K562 (cell line): ENCODE measurements around the gene FLVCR2. TPM values are rescaled to one million over a fixed set of nuclear protein-coding genes. Genes with fewer than 3 reads are reported as not detected.

Source experiments
- ATAC-seq: fragments of 200-7000 bp; cut with Tn5 transposase; 3 replicates; pipeline ENCODE4 v1.9.1; 2020; ENCODE audit warnings: moderate library complexity
- BruUV-seq: library from RNA; stranded (reverse); fragments of 400-500 nt; replicated peaks from 2 replicates; lab custom pipeline; 2021; lab: Mats Ljungman, UMichigan
- CTCF ChIA-PET: fragments of 300-600 bp; formaldehyde crosslinking; extraction: SDS; loops from one replicate; lab custom pipeline; 2021; ENCODE audit warnings: low intra/inter-chr PET ratio; lab: Yijun Ruan, JAX
- POLR2A ChIA-PET: fragments of 300-600, 350-650 bp; sonication (Branson Sonifier 250); formaldehyde crosslinking; extraction: SDS; loops from one replicate; lab custom pipeline; 2021; ENCODE audit warnings: antibody characterized with exemption, inconsistent platforms; lab: Yijun Ruan, JAX
- DNase-seq, 4 experiments: peaks; one replicate each; pipeline versions ENCODE4 v3.0.0 to v3.0.0-alpha.2; 2011 to 2018; ENCODE audit warnings: low spot score in 3 of 4, mixed read lengths in 3 of 4; ENCODE audit errors: extremely low read depth in 1 of 4
- FAIRE-seq: peaks from 2 replicates; lab custom pipeline; 2011; peaks lifted over from hg19 to GRCh38; lab: Jason Lieb, UNC
- H2AFZ ChIP-seq: 2 replicates; pipeline ENCODE4 v1.6.0; 2011; ENCODE audit warnings: low read depth, low read length, control low read depth, inconsistent platforms
- H3K27ac ChIP-seq: fragments of 200-600 bp; 3 replicates; pipeline ENCODE4 v1.8.0; 2011; ENCODE audit warnings: low read depth, mild to moderate bottlenecking, control low read depth, inconsistent platforms, low read length, moderate library complexity, mixed read lengths; ENCODE audit errors: extremely low read depth
- H3K27me3 ChIP-seq, 2 experiments: fragments of 300-600 bp in 1 of 2; 2 replicates in 1 of 2; 3 replicates in 1 of 2; pipeline versions ENCODE4 v1.6.0 to v1.8.0; 2011; ENCODE audit warnings: inconsistent platforms in 2 of 2, low read length in 2 of 2, mild to moderate bottlenecking in 1 of 2, mixed read lengths in 1 of 2, moderate library complexity in 1 of 2; ENCODE audit not compliant: control insufficient read depth in 2 of 2, insufficient read depth in 2 of 2
- H3K36me3 ChIP-seq: fragments of 300-600 bp; 3 replicates; pipeline ENCODE4 v1.8.0; 2011; ENCODE audit warnings: mild to moderate bottlenecking, low read length, inconsistent platforms; ENCODE audit not compliant: control insufficient read depth, insufficient read depth
- H3K4me1 ChIP-seq, 2 experiments: fragments of 200-600 bp in 1 of 2; replicated peaks in 1 of 2; 2 replicates in 1 of 2; 3 replicates in 1 of 2; pipeline versions ENCODE4 v1.5.1 to v1.8.0; 2011; ENCODE audit warnings: inconsistent platforms in 2 of 2, low read length in 2 of 2, mild to moderate bottlenecking in 1 of 2, mixed read lengths in 1 of 2, moderate library complexity in 1 of 2; ENCODE audit not compliant: control insufficient read depth in 2 of 2, insufficient read depth in 2 of 2
- H3K4me2 ChIP-seq: 2 replicates; pipeline ENCODE4 v1.6.1; 2011; ENCODE audit warnings: low read length, control low read depth, inconsistent platforms, mixed read lengths; ENCODE audit not compliant: insufficient read depth
- H3K4me3 ChIP-seq: fragments of 200-600 bp; sonication (generic), shearing (Covaris generic); 2 replicates; pipeline ENCODE4 v1.5.1; 2016; ENCODE audit warnings: control low read depth, inconsistent platforms
- H3K79me2 ChIP-seq: fragments of 200-600 bp; 3 replicates; pipeline ENCODE4 v1.8.0; 2011; ENCODE audit warnings: low read length, inconsistent platforms; ENCODE audit not compliant: control insufficient read depth, insufficient read depth
- H3K9ac ChIP-seq, 2 experiments: 2 replicates each; pipeline versions ENCODE4 v1.6.0 to v1.6.1; 2011; ENCODE audit warnings: low read depth in 2 of 2, low read length in 2 of 2, control low read depth in 1 of 2, inconsistent platforms in 1 of 2, mild to moderate bottlenecking in 1 of 2, mixed read lengths in 1 of 2; ENCODE audit not compliant: insufficient read depth in 1 of 2
- H3K9me1 ChIP-seq: one replicate; pipeline ENCODE4 v1.6.0; 2011; ENCODE audit warnings: inconsistent platforms, mild to moderate bottlenecking, low read length, moderate library complexity; ENCODE audit not compliant: control insufficient read depth, insufficient read depth
- H3K9me3 ChIP-seq: replicated peaks from 2 replicates; pipeline ENCODE4 v1.5.1; 2011; ENCODE audit warnings: low read depth, low read length, inconsistent platforms; ENCODE audit not compliant: control insufficient read depth, insufficient read depth
- H4K20me1 ChIP-seq: replicated peaks from 2 replicates; pipeline ENCODE4 v1.6.1; 2011; ENCODE audit warnings: low read length, inconsistent platforms, mixed read lengths; ENCODE audit not compliant: control insufficient read depth, insufficient read depth
- C11orf30 ChIP-seq: fragments of 450-650 bp; IDR thresholded peaks from 2 replicates; pipeline ENCODE4 v1.6.1; 2016; ENCODE audit warnings: low read depth, mild to moderate bottlenecking
- MEIS2 ChIP-seq: fragments of 450-650 bp; IDR thresholded peaks from 2 replicates; pipeline ENCODE4 v1.6.1; 2014; ENCODE audit warnings: mild to moderate bottlenecking; ENCODE audit not compliant: partially characterized antibody
- NR4A1 ChIP-seq, 2 experiments: fragments of 250-450 bp in 1 of 2; fragments of 450-650 bp in 1 of 2; sonication (Bioruptor Pico) in 1 of 2; IDR thresholded peaks; 2 replicates each; pipeline versions ENCODE4 v1.4.0 to v1.6.1; 2016 to 2020; ENCODE audit warnings: mild to moderate bottlenecking in 2 of 2, missing compliant biosample characterization in 1 of 2, missing genetic modification characterization in 1 of 2, moderate library complexity in 1 of 2
- ZEB2 ChIP-seq: fragments of 450-650 bp; IDR thresholded peaks from 2 replicates; pipeline ENCODE4 v1.6.1; 2016
- ZNF316 ChIP-seq: fragments of 450-650 bp; IDR thresholded peaks from 2 replicates; pipeline ENCODE4 v1.6.1; 2016
- WGBS: fragments of 100-300 bp; shearing (Covaris generic); methylation state at CpG from one replicate; pipeline ENCODE4 v1.1.6; 2016; ENCODE audit warnings: low coverage, mixed read lengths; ENCODE audit not compliant: insufficient coverage; ENCODE audit errors: missing lambda C conversion rate; 5-methylcytosine and 5-hydroxymethylcytosine counted together
- in situ Hi-C: fragments of 300-500 bp; cut with MboI; formaldehyde crosslinking; loops from 4 replicates; pipeline ENCODE4 v1.15.0; 2018; ENCODE audit warnings: inconsistent platforms, mixed read lengths
- intact Hi-C: fragments of 100-400 bp; cut with micrococcal nuclease; formaldehyde crosslinking; loops from 2 replicates; pipeline ENCODE4 v1.14.2; 2022
- polyA plus RNA-seq, 8 experiments: library from polyadenylated mRNA; depleted of rRNA in 4 of 8; stranded (reverse) in 5 of 8; unstranded in 3 of 8; fragments of >200 nt; fragmentation: Nextera tagmentation in 2 of 8; fragmentation: Illumina TruSeq in 1 of 8; extraction: Ambion mirVana in 2 of 8; extraction: Trizol in 1 of 8; gene quantifications; 2 replicates each; pipeline versions ENCODE4 v1.2.1 to v1.2.3, GENCODE V29; 2011 to 2014; ENCODE audit warnings: inconsistent platforms in 1 of 8, missing spikeins in 1 of 8
- total RNA-seq, 7 experiments: library from RNA; depleted of rRNA in 6 of 7; stranded (reverse); fragments of >200 nt in 6 of 7; fragmentation: Illumina TruSeq in 2 of 7; extraction: Trizol in 2 of 7; gene quantifications; 2 replicates each; pipeline versions ENCODE4 v1.2.1 to v1.2.3, GENCODE V29; 2011 to 2021; ENCODE audit warnings: low replicate concordance in 1 of 7
- TF ChIP-seq, protein P1 (sequence below): fragments of 450-650 bp; IDR thresholded peaks from 2 replicates; pipeline ENCODE4 v1.6.1; 2016; ENCODE audit warnings: low read depth
- TF ChIP-seq, protein P2 (sequence below), 2 experiments: IDR thresholded peaks in 1 of 2; conservative IDR thresholded peaks in 1 of 2; 2 replicates each; pipeline ENCODE4 v1.6.1; 2016; ENCODE audit warnings: low read depth in 2 of 2, mild to moderate bottlenecking in 1 of 2, missing compliant biosample characterization in 1 of 2, missing genetic modification characterization in 1 of 2, moderate library complexity in 1 of 2

FLVCR2 gene
- total and polyA plus RNA-seq, 9 of the 15 experiments (the other 6 are each of a cell fraction or from before 2014, with no cell fraction given) = 1.5 TPM; not detected in 8

DNA sequence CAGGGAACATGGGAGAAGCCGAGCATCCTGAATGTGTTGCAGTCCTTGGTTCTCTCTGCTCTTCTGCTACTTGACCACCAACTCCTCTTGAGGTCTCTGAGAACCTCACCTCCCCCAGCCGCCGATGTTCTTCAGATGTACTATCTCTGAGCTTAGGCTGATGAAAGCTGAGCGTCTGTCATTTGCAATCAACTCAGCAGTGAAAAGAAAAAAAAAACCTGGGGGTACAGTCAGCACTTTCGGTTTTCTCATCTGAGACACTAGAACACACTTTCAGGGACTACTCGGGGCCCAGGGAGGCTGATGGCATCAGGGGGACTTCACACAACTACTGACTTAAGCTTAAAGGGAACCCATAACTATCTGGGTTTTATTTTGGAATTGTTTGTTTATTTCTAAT is 9.6 kb upstream of the FLVCR2 start:
- intact Hi-C loops (no loop called here), in situ Hi-C loops (loop anchor here (10.0 kb wide), 1 partner anchor 264 kb away; no protein-coding TSS in a partner anchor)
- H3K9ac ChIP-seq = no peak overlapping the region
- BruUV-seq = no TSS peak
- no peak overlapping the region for H3K27ac ChIP-seq
- WGBS = 0% methylated on average over 5 of the region's 6 CpGs
- no peak for ATAC-seq
- no peaks in the 10 kb centered on the region for H3K79me2 ChIP-seq
- DNase-seq = no peak
- TF ChIP-seq ZEB2 (no peak), C11orf30 (peak; percentile 17; the same call in 1 of the 2 replicates), NR4A1 (CRISPR knock-in tag; IDR thresholded peaks at IDR 0.05) (no peak), NR4A1 (tag; IDR thresholded peaks at IDR 0.05) (no peak), ZNF316 (peak; percentile 16; the same call in 1 of the 2 replicates), MEIS2 (peak; percentile 35)
- TF ChIP-seq, protein P1, sequence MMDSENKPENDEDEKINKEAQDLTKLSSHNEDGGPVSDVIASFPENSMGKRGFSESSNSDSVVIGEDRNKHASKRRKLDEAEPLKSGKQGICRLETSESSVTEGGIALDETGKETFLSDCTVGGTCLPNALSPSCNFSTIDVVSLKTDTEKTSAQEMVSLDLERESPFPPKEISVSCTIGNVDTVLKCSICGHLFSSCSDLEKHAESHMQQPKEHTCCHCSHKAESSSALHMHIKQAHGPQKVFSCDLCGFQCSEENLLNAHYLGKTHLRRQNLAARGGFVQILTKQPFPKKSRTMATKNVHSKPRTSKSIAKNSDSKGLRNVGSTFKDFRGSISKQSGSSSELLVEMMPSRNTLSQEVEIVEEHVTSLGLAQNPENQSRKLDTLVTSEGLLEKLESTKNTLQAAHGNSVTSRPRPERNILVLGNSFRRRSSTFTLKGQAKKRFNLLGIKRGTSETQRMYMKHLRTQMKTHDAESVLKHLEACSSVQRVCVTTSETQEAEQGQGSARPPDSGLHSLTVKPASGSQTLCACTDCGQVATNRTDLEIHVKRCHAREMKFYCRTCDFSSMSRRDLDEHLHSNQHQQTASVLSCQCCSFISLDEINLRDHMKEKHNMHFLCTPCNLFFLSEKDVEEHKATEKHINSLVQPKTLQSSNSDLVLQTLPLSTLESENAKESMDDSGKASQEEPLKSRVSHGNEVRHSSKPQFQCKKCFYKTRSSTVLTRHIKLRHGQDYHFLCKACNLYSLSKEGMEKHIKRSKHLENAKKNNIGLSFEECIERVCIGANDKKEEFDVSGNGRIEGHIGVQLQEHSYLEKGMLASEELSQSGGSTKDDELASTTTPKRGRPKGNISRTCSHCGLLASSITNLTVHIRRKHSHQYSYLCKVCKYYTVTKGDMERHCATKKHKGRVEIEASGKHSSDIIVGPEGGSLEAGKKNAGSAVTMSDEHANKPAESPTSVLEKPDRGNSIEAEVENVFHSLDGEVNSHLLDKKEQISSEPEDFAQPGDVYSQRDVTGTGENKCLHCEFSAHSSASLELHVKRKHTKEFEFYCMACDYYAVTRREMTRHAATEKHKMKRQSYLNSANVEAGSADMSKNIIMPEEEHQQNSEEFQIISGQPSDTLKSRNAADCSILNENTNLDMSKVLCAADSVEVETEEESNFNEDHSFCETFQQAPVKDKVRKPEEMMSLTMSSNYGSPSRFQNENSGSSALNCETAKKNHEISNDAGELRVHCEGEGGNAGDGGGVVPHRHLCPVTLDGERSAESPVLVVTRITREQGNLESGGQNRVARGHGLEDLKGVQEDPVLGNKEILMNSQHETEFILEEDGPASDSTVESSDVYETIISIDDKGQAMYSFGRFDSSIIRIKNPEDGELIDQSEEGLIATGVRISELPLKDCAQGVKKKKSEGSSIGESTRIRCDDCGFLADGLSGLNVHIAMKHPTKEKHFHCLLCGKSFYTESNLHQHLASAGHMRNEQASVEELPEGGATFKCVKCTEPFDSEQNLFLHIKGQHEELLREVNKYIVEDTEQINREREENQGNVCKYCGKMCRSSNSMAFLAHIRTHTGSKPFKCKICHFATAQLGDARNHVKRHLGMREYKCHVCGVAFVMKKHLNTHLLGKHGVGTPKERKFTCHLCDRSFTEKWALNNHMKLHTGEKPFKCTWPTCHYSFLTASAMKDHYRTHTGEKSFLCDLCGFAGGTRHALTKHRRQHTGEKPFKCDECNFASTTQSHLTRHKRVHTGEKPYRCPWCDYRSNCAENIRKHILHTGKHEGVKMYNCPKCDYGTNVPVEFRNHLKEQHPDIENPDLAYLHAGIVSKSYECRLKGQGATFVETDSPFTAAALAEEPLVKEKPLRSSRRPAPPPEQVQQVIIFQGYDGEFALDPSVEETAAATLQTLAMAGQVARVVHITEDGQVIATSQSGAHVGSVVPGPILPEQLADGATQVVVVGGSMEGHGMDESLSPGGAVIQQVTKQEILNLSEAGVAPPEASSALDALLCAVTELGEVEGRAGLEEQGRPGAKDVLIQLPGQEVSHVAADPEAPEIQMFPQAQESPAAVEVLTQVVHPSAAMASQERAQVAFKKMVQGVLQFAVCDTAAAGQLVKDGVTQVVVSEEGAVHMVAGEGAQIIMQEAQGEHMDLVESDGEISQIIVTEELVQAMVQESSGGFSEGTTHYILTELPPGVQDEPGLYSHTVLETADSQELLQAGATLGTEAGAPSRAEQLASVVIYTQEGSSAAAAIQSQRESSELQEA = no peak
- TF ChIP-seq, protein P2, sequence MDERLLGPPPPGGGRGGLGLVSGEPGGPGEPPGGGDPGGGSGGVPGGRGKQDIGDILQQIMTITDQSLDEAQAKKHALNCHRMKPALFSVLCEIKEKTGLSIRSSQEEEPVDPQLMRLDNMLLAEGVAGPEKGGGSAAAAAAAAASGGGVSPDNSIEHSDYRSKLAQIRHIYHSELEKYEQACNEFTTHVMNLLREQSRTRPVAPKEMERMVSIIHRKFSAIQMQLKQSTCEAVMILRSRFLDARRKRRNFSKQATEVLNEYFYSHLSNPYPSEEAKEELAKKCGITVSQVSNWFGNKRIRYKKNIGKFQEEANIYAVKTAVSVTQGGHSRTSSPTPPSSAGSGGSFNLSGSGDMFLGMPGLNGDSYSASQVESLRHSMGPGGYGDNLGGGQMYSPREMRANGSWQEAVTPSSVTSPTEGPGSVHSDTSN (CRISPR knock-in tag; IDR thresholded peaks at IDR 0.05; ENCODE audit: low read depth) = no peak
- TF ChIP-seq, protein P2 (tag; conservative IDR thresholded peaks at IDR 0.05; ENCODE audit: low read depth) = peak; percentile 15; the same call in 1 of the 2 replicates
- CTCF ChIA-PET = no interaction called here
- H3K9me1 ChIP-seq = no peaks in the 10 kb centered on the region
- H4K20me1 ChIP-seq = no peaks in the 10 kb centered on the region
- no peaks in the 10 kb centered on the region for H3K9me3 ChIP-seq
- no peak for FAIRE-seq
- no peak overlapping the region for H2AFZ ChIP-seq
- POLR2A ChIA-PET = no interaction called here
- no peaks in the 10 kb centered on the region for H3K4me1 ChIP-seq
- H3K4me2 ChIP-seq = no peak overlapping the region
- H3K4me3 ChIP-seq = no peak overlapping the region
- H3K36me3 ChIP-seq = no peaks in the 10 kb centered on the region
- peaks cover 13 to 56% of the 10 kb centered on the region in 2 experiments; a peak in 4 of 5 replicates for H3K27me3 ChIP-seq
